Choroid plexus epithelial cell (primary cell): ENCODE data around the gene CD86.
"Not testable (repeated sequence)": the region's sequence is repeated elsewhere in the genome, so short reads cannot be mapped to it uniquely, and the experiment has no call there.

Source experiments
- DNase-seq: peaks from one replicate; pipeline ENCODE4 v3.0.0-alpha.2; 2010; ENCODE audit warnings: low read depth
- H3K4me3 ChIP-seq: 2 replicates; pipeline ENCODE4 v1.5.1; 2011; ENCODE audit warnings: low read depth, mild to moderate bottlenecking, control low read depth, low read length, moderate library complexity
- TF ChIP-seq, protein P1 (sequence below): conservative IDR thresholded peaks from 2 replicates; pipeline ENCODE4 v1.5.1; 2011; ENCODE audit warnings: low read depth, mild to moderate bottlenecking, control low read depth, inconsistent platforms, low read length, moderate library complexity

The CD86 gene

DNA sequence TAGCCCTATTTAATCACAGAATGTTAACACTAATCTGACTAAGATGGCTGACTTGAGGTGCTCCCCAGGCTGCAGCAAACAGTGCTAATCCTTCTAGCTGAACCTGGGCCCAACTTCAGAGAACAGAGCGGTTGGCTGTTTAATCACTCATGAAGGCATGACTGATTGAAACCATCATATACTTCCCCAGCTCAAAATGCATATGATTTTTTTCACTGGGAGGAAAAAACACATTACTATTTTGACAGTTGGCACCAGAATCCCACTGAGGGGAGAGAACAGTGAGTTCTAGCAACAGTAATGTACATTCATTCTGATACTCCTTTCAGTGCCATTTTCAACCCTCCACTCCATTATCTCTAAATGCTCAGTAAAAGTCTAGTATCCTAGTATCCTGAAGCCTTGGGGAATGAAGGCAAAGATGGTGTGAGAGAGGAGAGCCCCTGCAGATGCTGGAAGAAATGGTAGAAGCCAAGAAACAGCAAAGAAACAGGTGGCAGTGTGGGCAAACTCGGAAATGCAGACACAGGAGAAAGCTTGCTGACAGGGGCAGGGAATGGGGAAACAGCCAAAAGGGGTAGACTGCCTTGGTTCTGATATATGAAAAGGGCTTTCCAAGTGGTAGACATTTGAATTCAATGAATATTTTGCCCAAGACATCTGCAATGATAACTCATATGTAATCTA, 93.9 kb downstream of the CD86 start:
- DNase-seq: no peak
- TF ChIP-seq, protein P1, sequence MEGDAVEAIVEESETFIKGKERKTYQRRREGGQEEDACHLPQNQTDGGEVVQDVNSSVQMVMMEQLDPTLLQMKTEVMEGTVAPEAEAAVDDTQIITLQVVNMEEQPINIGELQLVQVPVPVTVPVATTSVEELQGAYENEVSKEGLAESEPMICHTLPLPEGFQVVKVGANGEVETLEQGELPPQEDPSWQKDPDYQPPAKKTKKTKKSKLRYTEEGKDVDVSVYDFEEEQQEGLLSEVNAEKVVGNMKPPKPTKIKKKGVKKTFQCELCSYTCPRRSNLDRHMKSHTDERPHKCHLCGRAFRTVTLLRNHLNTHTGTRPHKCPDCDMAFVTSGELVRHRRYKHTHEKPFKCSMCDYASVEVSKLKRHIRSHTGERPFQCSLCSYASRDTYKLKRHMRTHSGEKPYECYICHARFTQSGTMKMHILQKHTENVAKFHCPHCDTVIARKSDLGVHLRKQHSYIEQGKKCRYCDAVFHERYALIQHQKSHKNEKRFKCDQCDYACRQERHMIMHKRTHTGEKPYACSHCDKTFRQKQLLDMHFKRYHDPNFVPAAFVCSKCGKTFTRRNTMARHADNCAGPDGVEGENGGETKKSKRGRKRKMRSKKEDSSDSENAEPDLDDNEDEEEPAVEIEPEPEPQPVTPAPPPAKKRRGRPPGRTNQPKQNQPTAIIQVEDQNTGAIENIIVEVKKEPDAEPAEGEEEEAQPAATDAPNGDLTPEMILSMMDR: no peak
- H3K4me3 ChIP-seq: no peak overlapping the region

DNA sequence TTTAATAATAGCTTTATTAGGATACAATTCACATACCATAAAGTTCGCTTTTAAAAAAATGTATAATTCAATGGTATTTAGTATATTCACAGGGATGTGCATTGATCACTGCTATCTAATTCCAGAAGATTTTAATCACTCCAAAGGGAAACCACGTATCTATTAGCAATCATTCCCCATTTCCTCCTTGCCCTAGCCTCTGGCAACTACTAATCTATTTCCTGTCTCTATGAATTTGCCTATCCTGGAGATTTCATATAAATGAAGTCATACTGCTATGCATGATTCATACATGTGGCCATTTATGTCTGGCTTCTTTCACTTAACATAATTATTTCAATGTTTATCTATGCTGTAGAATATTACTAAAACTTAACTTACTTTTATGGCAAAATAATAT, 96.3 kb downstream of the CD86 start:
- no peak for DNase-seq
- H3K4me3 ChIP-seq: no peak overlapping the region
- TF ChIP-seq, protein P1: no peak

DNA sequence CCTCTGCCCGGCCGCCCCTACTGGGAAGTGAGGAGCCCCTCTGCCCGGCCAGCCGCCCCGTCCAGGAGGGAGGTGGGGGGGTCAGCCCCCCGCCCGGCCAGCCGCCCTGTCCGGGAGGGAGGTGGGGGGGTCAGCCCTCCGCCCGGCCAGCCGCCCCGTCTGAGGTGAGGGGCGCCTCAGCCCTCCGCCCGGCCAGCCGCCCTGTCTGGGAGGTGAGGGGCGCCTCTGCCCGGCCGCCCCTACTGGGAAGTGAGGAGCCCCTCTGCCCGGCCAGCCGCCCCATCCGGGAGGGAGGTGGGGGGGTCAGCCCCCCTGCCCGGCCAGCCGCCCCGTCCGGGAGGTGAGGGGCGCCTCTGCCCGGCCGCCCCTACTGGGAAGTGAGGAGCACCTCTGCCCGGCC, 109.8 kb downstream of the CD86 start:
- H3K4me3 ChIP-seq, DNase-seq: not testable (repeated sequence)

DNA sequence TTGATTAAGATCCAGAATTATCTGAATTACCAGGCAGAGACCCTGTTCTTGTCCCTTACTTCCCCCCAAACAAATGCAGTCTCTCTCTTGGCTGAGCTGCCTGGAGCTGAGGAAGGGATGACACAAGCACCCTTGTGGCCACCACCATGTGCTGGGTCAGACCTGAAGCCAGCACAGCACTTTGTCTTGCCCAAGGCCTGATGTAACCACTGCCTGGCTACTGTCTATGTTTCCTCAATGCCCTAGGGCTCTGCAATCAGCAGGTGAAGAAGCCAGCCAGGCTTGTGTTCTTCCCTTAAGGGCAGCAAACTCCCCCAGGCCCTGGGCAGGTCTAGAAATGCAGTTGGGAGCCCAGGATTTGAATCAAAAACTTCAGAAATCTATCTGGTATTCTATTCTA, 112.5 kb downstream of the CD86 start:
- no peak overlapping the region for H3K4me3 ChIP-seq
- TF ChIP-seq, protein P1: no peak
- DNase-seq: no peak

DNA sequence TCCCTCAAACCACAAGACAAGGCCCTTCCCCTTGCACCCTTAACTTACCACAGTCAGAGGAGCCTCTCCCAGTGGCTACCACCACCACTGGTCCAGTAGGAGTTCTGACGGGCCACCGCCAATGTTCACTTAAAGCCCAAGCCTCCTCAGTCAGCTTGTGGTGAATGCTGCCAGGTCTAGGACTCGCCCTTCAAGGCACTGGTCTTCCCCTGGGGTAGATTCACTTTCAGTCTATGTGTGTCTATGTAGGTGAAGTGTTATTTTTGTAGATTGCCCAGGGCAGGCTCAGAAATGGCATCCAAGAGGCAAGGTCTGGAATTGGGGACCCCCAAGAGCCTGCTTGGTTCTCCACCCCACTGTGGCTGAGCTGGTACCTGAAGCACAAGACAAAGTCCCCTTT, 112.9 kb downstream of the CD86 start:
- TF ChIP-seq, protein P1: no peak
- H3K4me3 ChIP-seq: no peak overlapping the region
- no peak for DNase-seq

DNA sequence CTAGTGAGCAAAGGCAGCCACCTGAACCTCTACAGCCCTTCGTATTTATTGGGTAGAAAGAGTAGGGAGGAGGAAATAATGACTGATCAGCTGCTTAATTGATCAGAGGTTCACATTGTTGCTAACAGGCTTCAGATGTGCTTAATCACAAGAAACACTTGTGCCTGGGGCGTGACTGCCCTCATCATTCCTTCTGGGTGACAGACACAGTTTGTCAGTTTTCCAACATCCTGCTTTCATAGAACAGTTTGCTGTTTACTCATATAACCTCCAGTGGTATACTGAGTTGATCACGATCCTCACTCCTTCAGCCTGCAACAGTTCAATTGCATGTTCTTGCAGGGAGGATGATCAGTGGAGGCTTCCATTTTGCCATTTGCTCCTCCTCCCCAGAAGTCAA, 114.7 kb downstream of the CD86 start:
- no peak for DNase-seq
- TF ChIP-seq, protein P1: no peak
- no peak overlapping the region for H3K4me3 ChIP-seq
